ENCODE results near the gene GLIPR1L2.
"Not testable (repeated sequence)": the region's sequence is repeated elsewhere in the genome, so short reads cannot be mapped to it uniquely, and the experiment has no call there.

Gene GLIPR1L2

GRCh38 chr12:75390899-75391538 lies at the start of gene GLIPR1L2:
GLIPR1L2 (plus strand) TSS chr12:75391089; CDS start chr12:75391117, 28 bp downstream.
- peak; percentile 97 for DNase-seq

- peak; percentile 15 for DNase-seq
These were observed 49.0 kb upstream of the GLIPR1L2 start for GRCh38 chr12:75341873-75342272.

- no peak for DNase-seq
These were observed 45.4 kb upstream of the GLIPR1L2 start for GRCh38 chr12:75345531-75345930.

- not testable (repeated sequence) for DNase-seq
These were observed 44.7 kb upstream of the GLIPR1L2 start for GRCh38 chr12:75346215-75346614.

GRCh38 chr12:75349946-75350345 lies 40.9 kb upstream of the GLIPR1L2 start:
- no peak for DNase-seq

GRCh38 chr12:75350413-75350812 lies 40.5 kb upstream of the GLIPR1L2 start:
- no peak for DNase-seq

GRCh38 chr12:75354011-75354410 lies 36.9 kb upstream of the GLIPR1L2 start:
- DNase-seq, result no peak

- no peak for DNase-seq
These were observed 30.0 kb upstream of the GLIPR1L2 start for GRCh38 chr12:75360920-75361319.

DNA sequence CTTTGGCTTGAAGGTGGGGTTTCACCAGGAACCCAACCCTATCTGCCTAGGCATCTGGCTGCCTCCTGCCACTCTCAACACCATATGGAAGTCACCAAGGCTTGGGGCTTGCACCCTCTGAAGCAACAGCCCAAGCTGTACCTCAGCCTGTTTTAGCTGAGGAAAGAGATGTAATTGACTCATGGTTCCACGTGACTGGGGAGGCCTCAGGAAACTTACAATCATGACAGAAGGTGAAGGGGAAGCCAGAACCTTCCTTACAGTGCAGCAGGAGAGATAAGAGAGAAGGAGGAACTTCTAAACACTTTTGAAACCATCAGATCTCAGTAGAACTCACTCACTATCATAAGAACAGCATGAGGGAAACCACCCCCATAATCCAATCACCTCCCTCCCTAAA lies 29.5 kb upstream of the GLIPR1L2 start:
- DNase-seq, result no peak

DNA sequence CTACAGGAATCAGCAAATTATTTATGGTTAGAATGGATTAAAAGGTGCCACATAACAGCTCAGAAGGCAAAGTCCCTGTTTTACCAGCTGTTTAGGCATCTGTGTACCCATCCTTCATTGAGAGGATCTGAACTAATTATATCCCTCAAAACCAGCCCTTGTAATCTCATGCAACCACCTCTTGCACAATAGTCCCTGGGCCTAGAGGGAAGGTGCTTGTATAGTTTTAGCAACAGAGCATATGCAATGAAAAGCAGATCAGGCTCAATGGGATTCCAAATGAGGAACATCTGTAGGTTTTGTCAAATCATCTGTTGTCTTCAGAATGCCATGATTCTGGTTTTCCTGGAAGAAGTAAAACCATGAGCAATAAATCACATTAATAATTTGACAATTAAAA lies 26.0 kb upstream of the GLIPR1L2 start:
- DNase-seq, result peak; percentile 29

DNA sequence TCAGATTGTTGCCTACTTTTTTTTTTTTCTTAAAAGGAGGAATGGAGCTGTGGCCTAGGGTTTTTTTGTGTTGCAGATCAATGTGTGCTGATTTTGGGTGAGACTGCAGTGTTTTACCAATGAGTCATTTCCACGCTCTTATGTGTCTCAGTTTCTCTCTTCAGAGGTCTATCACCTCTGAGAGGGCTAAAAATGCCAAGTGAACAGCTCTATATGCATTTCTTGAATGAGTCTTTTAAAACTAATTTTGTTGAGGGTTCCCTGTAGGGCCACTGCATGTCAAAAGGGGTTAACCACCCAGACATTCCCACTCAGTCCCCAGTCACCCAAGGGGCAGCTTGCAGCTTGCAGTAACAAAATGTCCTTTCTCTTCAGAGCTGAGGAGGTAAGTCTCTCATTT lies 24.3 kb upstream of the GLIPR1L2 start:
- DNase-seq, result peak; percentile 35

DNA sequence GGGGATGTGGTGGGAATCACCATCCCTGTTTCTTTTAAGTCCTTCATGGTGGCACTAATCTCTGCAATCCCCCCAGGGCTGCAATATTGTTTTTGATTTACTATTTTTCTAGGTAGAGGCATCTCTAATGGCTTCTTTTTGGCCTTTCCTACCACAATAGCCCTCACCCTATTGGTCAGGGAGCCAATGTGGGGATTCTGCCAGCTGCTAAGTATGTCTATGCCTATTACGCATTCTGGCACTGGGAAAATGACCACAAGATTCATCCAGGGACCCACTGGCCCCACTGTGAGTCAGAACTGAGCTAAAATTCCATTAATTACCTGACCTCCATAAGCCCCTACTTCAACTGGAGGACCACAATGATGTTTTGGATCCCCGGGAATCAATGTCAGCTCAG lies 15.9 kb upstream of the GLIPR1L2 start:
- DNase-seq, result no peak

GRCh38 chr12:75378354-75378753 lies 12.5 kb upstream of the GLIPR1L2 start:
- DNase-seq, result no peak

DNA sequence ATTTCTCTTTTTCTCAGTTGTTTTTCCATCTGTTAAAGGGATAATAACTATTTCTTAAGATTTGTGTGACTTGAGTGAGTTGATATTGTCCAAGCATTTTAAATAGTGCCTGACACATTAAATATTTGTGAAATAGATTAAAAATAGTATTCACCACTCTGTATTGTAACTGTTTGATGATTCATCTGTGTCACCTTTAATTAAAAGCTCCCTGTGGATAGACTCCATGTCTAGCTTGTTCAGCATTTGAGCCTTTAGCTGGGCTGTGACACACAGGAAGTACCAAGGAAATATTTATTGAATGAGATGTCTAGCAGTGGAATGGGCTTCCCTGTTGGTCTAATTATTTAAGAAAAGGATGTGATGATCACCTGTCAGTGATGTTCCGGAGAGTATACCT lies 1.8 kb upstream of the GLIPR1L2 start:
- peak; percentile 79 for DNase-seq

- no peak for DNase-seq
These were observed 1.2 kb upstream of the GLIPR1L2 start for GRCh38 chr12:75389706-75390105.

DNA sequence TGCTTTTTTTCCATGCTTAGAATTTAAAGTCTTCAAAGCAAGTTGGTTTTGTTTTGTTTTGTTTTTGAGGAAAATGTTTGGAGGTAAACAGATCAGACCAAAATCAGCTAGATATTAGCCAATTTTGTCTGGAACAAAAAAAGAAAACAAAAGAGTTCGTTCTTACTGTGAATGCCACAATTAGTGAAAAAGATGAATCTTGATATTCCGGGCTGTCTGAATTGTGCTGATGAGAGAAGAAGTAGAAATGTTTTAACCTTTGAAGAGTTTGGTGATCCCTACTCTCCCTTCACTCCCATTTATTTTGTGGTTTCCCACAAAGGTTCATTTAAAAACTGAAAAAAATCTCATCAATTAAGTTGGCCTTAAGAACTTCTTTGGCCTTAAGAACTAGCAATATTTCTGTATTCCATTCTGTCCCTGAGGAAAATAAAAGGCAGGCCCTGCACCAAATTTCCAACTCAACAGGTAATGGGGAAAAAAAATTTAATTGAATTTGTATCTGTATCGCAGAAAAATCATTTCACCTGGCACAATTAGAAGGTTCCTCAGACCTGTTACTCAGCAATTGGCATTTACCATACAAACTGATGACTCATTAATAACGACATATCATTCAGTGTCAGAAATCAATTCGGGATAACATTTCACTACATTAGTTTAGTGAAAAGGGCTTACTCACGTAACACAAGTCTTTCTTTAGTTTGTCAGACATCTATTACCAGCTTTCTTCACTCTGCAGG lies 562 bp upstream of the GLIPR1L2 start:
- no peak for DNase-seq

DNA sequence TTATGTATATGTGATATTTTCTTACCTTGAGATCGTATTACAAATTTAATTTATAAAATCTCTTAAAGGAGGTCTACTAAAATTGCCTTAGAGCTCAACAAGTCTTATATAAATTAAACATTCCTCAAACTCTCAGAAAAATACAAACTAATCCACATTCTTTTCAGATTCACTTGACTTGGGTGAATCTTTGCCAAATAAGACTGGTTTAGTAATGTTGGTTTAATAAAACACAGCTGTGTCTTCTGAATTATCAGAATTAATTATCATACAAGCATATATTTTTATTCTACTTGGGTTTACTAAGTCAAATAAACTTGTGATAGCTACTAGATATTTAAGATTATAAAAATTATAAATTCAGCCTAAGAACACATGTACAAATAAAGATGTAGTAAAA lies 13.3 kb downstream of the GLIPR1L2 start:
- no peak for DNase-seq

DNA sequence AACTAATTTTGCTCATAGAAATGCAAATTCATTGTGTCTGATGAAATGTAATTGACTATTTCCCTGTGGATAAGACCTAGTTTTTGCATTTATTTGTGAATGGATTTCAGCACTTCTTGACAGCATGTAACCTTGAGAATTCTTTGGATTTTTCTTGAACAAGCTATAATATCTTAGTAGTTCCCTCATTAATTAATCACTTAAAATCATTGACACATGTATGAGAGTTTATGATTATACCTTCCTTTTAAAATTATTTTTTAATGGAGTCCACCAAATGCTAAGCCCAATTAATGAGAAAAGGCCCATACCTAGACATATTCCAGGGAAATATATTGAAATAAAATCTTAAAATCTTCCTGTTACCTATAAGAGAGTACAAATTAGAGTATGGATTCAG lies 16.8 kb downstream of the GLIPR1L2 start:
- DNase-seq, result no peak

GRCh38 chr12:75409830-75410229 lies 18.9 kb downstream of the GLIPR1L2 start:
- DNase-seq, result no peak

- no peak for DNase-seq
These were observed 23.8 kb downstream of the GLIPR1L2 start for GRCh38 chr12:75414671-75415070.

- DNase-seq, result no peak
These were observed 29.0 kb downstream of the GLIPR1L2 start for GRCh38 chr12:75419841-75420240.

DNA sequence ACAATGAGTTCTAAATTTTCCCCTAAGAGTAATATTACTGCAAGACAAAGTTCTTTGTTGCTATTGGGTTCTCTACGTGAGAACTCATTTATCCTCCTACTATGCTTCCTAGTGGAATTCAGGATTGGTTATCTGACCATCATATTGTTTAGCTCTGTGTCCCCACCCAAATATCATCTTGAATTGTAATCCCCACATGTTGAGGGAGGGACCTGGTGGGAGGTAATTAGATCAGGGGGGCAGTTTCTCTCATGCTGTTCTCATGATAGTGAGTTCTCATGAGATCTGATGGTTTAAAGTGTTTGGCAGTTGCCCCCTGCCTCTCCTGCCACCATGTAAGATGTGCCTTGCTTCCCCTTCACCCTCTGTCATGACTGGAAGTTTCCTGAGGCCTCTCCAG lies 36.6 kb downstream of the GLIPR1L2 start:
- no peak for DNase-seq

DNA sequence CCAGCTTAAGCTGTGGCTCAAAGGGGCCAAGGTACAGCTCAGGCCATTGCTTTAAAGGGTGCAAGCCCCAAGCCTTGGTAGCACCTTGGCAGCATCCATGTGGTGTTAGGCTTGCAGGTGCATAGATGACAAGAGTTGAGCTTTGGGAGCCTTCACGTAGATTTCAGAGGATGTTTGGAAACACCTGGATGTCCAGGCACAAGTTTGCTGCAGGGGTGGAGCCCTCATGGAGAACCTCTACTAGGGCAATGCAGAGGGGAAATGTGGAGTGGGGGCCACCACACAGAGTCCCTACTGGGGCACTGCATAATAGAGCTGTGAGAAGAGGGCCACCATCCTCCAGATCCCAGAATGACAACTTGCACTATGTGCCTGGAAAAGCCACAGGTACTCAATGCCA lies 37.9 kb downstream of the GLIPR1L2 start:
- no peak for DNase-seq

DNA sequence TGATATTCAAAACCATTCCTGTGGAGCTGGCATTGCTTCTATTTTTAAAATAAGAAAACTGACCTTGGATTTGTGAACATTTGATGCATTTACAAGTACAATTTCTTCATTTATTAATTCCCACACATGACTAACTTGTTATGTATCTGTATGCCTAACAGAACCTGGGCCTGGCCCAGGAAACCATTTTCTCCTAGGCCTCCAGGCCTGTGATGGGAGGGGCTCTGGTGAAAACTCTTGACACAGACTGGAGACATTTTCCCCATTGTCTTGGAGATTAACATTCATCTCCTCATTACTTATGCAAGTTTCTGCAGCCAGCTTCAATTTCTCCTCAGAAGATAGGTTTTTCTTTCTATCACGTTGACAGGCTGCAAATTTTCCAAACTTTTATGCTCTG lies 42.0 kb downstream of the GLIPR1L2 start:
- no peak for DNase-seq

DNA sequence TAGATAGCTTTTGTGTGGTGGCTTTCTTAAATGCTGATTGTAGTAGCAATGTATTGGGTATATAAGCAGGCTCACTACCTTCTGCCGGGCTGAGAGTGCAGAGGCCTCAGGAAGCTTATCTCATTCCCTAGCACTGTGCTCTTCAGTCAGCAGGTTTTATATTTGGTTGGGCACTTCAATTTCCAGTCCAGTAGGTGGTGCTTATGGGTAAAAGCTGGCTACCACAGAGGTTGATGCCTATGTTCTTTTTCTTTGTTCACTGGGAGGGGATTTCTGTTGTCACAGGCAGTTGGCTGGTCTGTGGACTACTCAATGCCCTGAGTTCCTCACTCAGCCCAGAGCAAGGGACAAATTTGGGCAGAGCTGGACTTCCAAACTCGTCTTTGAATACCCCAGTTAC lies 46.7 kb downstream of the GLIPR1L2 start:
- no peak for DNase-seq
